Spleen (tissue), 11 donors: ENCODE measurements around the gene MEIS1. TPM values are rescaled to one million over a fixed set of nuclear protein-coding genes. Genes with fewer than 3 reads are reported as not detected.

Experiments
- DNase-seq: peaks from one replicate; pipeline ENCODE4 v3.0.0-alpha.2; 2020
- H3K27ac ChIP-seq, 8 donors: fragments of 200-600 bp; sonication (generic) in 7 of 8; 1 replicate in 4 of 8; 2 replicates in 4 of 8; pipeline versions ENCODE4 v1.5.0 to v1.8.0; 2016 to 2021; ENCODE audit warnings: inconsistent platforms in 4 of 8, mild to moderate bottlenecking in 4 of 8, moderate library complexity in 1 of 8
- H3K27me3 ChIP-seq, 7 donors: fragments of 200-600 bp; sonication (generic) in 6 of 7; replicated peaks in 1 of 7; 1 replicate in 4 of 7; 2 replicates in 3 of 7; pipeline versions ENCODE4 v1.5.0 to v1.8.0; 2016 to 2021; ENCODE audit warnings: inconsistent platforms in 3 of 7, mild to moderate bottlenecking in 1 of 7
- H3K36me3 ChIP-seq, 6 donors: fragments of 200-600 bp; sonication (generic) in 5 of 6; 1 replicate in 4 of 6; 2 replicates in 2 of 6; pipeline versions ENCODE4 v1.5.0 to v1.8.0; 2016 to 2021; ENCODE audit warnings: inconsistent platforms in 2 of 6
- H3K4me1 ChIP-seq, 6 donors: fragments of 200-600 bp; sonication (generic) in 5 of 6; 1 replicate in 3 of 6; 2 replicates in 3 of 6; pipeline versions ENCODE4 v1.5.0 to v1.8.0; 2016 to 2021; ENCODE audit warnings: inconsistent platforms in 3 of 6
- H3K4me3 ChIP-seq, 8 donors: fragments of 200-600 bp; sonication (generic) in 7 of 8; 1 replicate in 4 of 8; 2 replicates in 4 of 8; pipeline versions ENCODE4 v1.5.0 to v1.8.0; 2016 to 2021; ENCODE audit warnings: inconsistent platforms in 4 of 8, mild to moderate bottlenecking in 4 of 8, moderate library complexity in 2 of 8
- H3K9me3 ChIP-seq, 8 donors: fragments of 200-600 bp; sonication (generic) in 7 of 8; 1 replicate in 4 of 8; 2 replicates in 4 of 8; pipeline versions ENCODE4 v1.5.0 to v1.8.0; 2016 to 2021; ENCODE audit warnings: inconsistent platforms in 4 of 8
- POLR2A ChIP-seq, 3 donors: fragments of 450-650 bp; IDR thresholded peaks; one replicate each; pipeline ENCODE4 v1.5.1; 2017; ENCODE audit warnings: antibody characterized with exemption in 3 of 3, mild to moderate bottlenecking in 1 of 3
- POLR2AphosphoS5 ChIP-seq, 3 donors: sonication (generic); formaldehyde crosslinking; IDR thresholded peaks; one replicate each; pipeline ENCODE4 v1.5.1; 2017; ENCODE audit warnings: antibody characterized with exemption in 3 of 3
- WGBS, 5 donors: extraction: QIAGEN DNeasy Blood & Tissue Kit in 3 of 5; methylation state at CpG; one replicate each; pipeline versions ENCODE4 v1.1.5 to v1.1.7; 2013 to 2018; 5-methylcytosine and 5-hydroxymethylcytosine counted together
- intact Hi-C: fragments of 100-400 bp; cut with DNase I; formaldehyde crosslinking; loops from one replicate; pipeline ENCODE4 v1.15.0; 2023; ENCODE audit warnings: low total_unique reads
- polyA plus RNA-seq, 3 donors: library from polyadenylated mRNA; stranded (reverse); fragments of 200-250 nt; gene quantifications; one replicate each; pipeline ENCODE4 v1.2.1, GENCODE V29; 2013
- total RNA-seq, 7 donors: library from RNA; depleted of rRNA in 3 of 7; stranded (reverse); fragments of >200 nt in 3 of 7; fragmentation: NEBNext Ultra II Directional in 4 of 7; extraction: Animal tissue kit (Norgen Biotek cat#: 25700) in 4 of 7; gene quantifications; one replicate each; pipeline versions ENCODE4 v1.1.0 to v1.2.1, GENCODE V29; 2016 to 2021
- TF ChIP-seq, protein P1 (sequence below), 11 experiments: fragments of 200-600 bp in 7 of 11; fragments of 450-650 bp in 4 of 11; sonication (generic) in 4 of 11; IDR thresholded peaks in 8 of 11; conservative IDR thresholded peaks in 3 of 11; 1 replicate in 7 of 11; 2 replicates in 4 of 11; pipeline versions ENCODE4 v1.4.0 to v1.8.0; 2016 to 2021; ENCODE audit warnings: antibody characterized with exemption in 11 of 11, inconsistent platforms in 4 of 11, mild to moderate bottlenecking in 1 of 11
- donor health status: healthy with polysubstance abuse.
- donor health status: DM: no; HTN: no; CAD: no; lungs with moderate emphysema.
- donor health status: DM: no; HTN: no; CAD: no.
- donor health status: Bipolar disorder and iron deficiency.
- donor health status: healthy.
- donor health status: DM: no; HTN: no; CAD: no.
- donor health status: DM: yes; HTN: yes; CAD: no.

The MEIS1 gene
- total and polyA plus RNA-seq, 10 donors = 13.1 to 81.4 (median 28.2) TPM

GRCh38 chr2:66441581-66442320 lies 6.8 kb downstream of the MEIS1 start:
- Histone ChIP-seq H3K27me3 (peaks cover 0 to 98% (median 25%) of the 10 kb centered on the region in 7 donors), H3K27ac (peak overlapping the region in 5 of 8 donors; percentile 74 to 90 (median 84)), H3K9me3 (no peaks in the 10 kb centered on the region), H3K4me3 (peak overlapping the region in 4 of 8 donors; percentile 59 to 80 (median 71)), H3K36me3 (peaks cover 0 to 3% (median 0%) of the 10 kb centered on the region in 6 donors), H3K4me1 (peaks cover 0 to 60% (median 24%) of the 10 kb centered on the region in 6 donors)
- intact Hi-C loops = no loop called here
- 52 to 63% (median 56%) methylated on average over 6 of the region's 6 CpGs for WGBS, 5 donors
- TF ChIP-seq POLR2A (IDR thresholded peaks at IDR 0.05) (no peak), POLR2AphosphoS5 (IDR thresholded peaks at IDR 0.05) (no peak)
- TF ChIP-seq, protein P1, sequence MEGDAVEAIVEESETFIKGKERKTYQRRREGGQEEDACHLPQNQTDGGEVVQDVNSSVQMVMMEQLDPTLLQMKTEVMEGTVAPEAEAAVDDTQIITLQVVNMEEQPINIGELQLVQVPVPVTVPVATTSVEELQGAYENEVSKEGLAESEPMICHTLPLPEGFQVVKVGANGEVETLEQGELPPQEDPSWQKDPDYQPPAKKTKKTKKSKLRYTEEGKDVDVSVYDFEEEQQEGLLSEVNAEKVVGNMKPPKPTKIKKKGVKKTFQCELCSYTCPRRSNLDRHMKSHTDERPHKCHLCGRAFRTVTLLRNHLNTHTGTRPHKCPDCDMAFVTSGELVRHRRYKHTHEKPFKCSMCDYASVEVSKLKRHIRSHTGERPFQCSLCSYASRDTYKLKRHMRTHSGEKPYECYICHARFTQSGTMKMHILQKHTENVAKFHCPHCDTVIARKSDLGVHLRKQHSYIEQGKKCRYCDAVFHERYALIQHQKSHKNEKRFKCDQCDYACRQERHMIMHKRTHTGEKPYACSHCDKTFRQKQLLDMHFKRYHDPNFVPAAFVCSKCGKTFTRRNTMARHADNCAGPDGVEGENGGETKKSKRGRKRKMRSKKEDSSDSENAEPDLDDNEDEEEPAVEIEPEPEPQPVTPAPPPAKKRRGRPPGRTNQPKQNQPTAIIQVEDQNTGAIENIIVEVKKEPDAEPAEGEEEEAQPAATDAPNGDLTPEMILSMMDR (IDR thresholded peaks at IDR 0.05 in 8 of 11, conservative IDR thresholded peaks at IDR 0.05 in 3 of 11) = no peak
- DNase-seq = no peak

DNA sequence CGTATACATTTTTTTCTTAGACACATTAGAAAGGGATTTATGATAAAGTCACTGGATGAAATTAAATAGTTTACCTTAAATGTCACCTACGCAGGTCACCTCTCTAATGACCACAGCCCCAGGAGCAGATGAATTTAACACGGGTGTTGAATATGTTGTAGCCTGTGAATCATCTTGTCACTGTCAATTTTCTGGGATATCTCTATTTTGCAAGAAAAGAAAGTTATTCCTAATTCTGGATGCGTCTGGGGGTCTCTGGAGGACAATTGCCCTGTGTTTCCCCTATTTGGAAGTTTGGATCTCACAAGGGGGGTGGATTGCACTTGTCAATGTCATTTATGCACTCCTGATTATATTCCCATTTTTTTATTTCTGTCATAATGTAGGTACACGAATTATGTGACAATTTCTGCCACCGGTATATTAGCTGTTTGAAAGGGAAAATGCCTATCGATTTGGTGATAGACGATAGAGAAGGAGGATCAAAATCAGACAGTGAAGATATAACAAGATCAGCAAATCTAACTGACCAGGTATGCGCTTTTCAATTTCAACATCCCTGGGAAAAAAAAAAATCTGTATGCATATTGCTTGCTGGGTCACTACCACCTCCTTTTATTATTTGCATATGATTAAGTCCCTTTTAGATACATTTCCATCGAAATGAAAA lies 7.7 kb downstream of the MEIS1 start:
- intact Hi-C loops = no loop called here
- DNase-seq = no peak
- no peak for TF ChIP-seq POLR2A (IDR thresholded peaks at IDR 0.05)
- TF ChIP-seq, protein P1 (IDR thresholded peaks at IDR 0.05 in 8 of 11, conservative IDR thresholded peaks at IDR 0.05 in 3 of 11) = no peak
- no peak for TF ChIP-seq POLR2AphosphoS5 (IDR thresholded peaks at IDR 0.05)
- Histone ChIP-seq H3K9me3 (no peaks in the 10 kb centered on the region), H3K36me3 (peaks cover 0 to 3% (median 0%) of the 10 kb centered on the region in 6 donors), H3K27me3 (peaks cover 0 to 95% (median 19%) of the 10 kb centered on the region in 7 donors), H3K27ac (peak overlapping the region in 7 of 8 donors; percentile 26 to 90 (median 73)), H3K4me1 (peaks cover 0 to 51% (median 19%) of the 10 kb centered on the region in 6 donors), H3K4me3 (peak overlapping the region in 5 of 8 donors; percentile 12 to 63 (median 35))
- WGBS, 5 donors = 58 to 64% (median 62%) methylated on average over 10 of the region's 10 CpGs

DNA sequence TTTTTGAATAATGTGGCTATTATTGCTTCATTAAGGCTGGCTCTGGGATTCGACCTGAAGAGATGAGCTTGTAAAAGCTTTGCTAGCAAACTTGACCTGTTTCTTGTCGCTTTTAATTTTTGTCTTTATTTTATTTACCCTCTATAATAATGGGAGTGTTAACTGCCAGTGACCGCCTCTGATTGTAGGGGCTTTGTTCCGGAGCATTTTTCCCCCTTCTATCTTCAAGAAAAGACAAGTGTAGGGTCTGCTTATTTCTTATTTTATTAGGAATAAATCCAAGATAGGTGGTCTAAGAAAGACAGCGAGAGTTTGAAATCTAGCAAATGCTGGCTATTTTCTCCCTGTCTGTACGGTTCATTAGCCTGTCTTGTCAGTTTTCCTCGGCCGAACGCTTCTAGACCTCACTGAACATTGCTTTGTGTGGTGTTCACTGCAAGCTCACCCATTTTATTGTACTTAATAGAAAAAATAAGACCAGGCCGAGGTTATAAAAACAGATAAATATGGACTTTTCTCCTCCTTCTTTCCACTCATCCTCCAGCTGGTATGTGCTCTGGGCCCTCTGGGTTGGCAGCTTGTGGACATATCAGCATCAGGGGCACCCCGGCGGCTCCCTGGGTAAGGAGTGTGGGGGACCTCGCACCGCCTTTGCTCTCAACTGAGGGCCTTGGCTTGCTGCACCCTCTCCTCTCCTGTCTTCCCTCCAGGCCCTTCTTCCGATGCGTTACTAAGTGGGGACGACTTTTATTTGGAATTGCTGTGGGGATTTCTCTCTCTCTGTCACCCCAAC lies 8.5 kb downstream of the MEIS1 start:
- Histone ChIP-seq H3K27me3 (peaks cover 0 to 87% (median 19%) of the 10 kb centered on the region in 7 donors), H3K4me1 (peaks cover 0 to 43% (median 15%) of the 10 kb centered on the region in 6 donors), H3K9me3 (no peaks in the 10 kb centered on the region), H3K27ac (peak overlapping the region; percentile 35 to 90 (median 72)), H3K36me3 (peaks cover 0 to 3% (median 0%) of the 10 kb centered on the region in 6 donors), H3K4me3 (peak overlapping the region in 5 of 8 donors; percentile 12 to 63 (median 35))
- TF ChIP-seq POLR2AphosphoS5 (IDR thresholded peaks at IDR 0.05) (no peak), POLR2A (IDR thresholded peaks at IDR 0.05) (no peak)
- TF ChIP-seq, protein P1 (IDR thresholded peaks at IDR 0.05 in 8 of 11, conservative IDR thresholded peaks at IDR 0.05 in 3 of 11) = no peak
- intact Hi-C loops = no loop called here
- peak; percentile 66 for DNase-seq
- WGBS, 5 donors = 47 to 58% (median 52%) methylated on average over 17 of the region's 17 CpGs
